ENCODE measurements around the gene BTRC. TPM values are rescaled to one million over a fixed set of nuclear protein-coding genes. Genes with fewer than 3 reads are reported as not detected.
A peak's percentile ranks its signal among the peaks of the same experiment; 100 is the strongest.
"Not testable (repeated sequence)": the region's sequence is repeated elsewhere in the genome, so short reads cannot be mapped to it uniquely, and the experiment has no call there.

Gene BTRC
- total RNA-seq, 4 donors from 2014 or later: 8.0 to 15.1 (median 10.4) TPM

DNA sequence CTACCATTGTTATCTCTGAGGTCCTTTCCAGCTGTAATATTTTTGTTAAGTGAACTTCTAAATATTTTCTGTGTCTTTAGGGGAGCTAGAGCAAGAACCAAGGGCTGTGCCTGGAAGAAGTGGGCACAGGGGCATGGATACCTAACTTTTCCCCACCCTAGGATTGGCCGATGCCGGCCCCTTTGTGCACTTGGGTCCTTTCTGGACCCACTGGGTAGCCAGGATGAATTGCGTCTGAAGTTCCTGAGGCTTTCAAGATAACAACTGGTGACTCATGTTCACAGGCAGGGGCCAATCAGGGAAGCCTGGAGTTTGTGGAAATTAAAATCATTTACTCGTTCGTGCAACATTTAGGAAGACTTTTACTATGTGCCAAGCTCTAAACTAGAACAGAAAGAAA is 234.9 kb downstream of the BTRC start:
- no peak for TF ChIP-seq CTCF (IDR thresholded peaks at IDR 0.05)
- no peak for TF ChIP-seq POLR2A (IDR thresholded peaks at IDR 0.05)
- no peaks in the 10 kb centered on the region for H3K9me3 ChIP-seq
- intact Hi-C loops (cut with DNase I): no loop called here
- H3K27ac ChIP-seq: no peak overlapping the region
- 60 to 68% methylated on average over 5 of the region's 5 CpGs for WGBS, 2 donors
- H3K4me1 ChIP-seq: peaks cover 15 to 28% (median 17%) of the 10 kb centered on the region in 3 donors
- H3K36me3 ChIP-seq: peaks cover 0 to 21% (median 0%) of the 10 kb centered on the region in 3 donors
- peak overlapping the region; percentile 77 to 98 (median 94) for H3K4me3 ChIP-seq
- no peaks in the 10 kb centered on the region for H3K27me3 ChIP-seq
- DNase-seq: no peak

- H3K9me3 ChIP-seq; H3K4me1 ChIP-seq; H3K27me3 ChIP-seq; DNase-seq; H3K27ac ChIP-seq; intact Hi-C loops (cut with DNase I); H3K4me3 ChIP-seq; H3K36me3 ChIP-seq: not testable (repeated sequence)
- 63 to 70% methylated on average over 2 of the region's 2 CpGs for WGBS, 2 donors
Measured at GRCh38 chr10:101593331-101593730, 239.4 kb downstream of the BTRC start.

- H3K4me3 ChIP-seq: no peak overlapping the region
- DNase-seq: no peak
- WGBS, 2 donors: 85 to 90% methylated on average over 12 to 13 of the region's 13 CpGs
Measured at GRCh38 chr10:101595591-101596433, 241.8 kb downstream of the BTRC start.

GRCh38 chr10:101597091-101597900 is 243.3 kb downstream of the BTRC start:
- Histone ChIP-seq H3K4me3 (no peak overlapping the region), H3K9me3 (no peaks in the 10 kb centered on the region), H3K36me3 (peaks cover 0 to 14% (median 0%) of the 10 kb centered on the region in 3 donors), H3K27ac (no peak overlapping the region), H3K4me1 (no peaks in the 10 kb centered on the region), H3K27me3 (no peaks in the 10 kb centered on the region)
- WGBS, 2 donors: 74 to 75% methylated on average over 12 to 14 of the region's 14 CpGs
- no peak for TF ChIP-seq POLR2A (IDR thresholded peaks at IDR 0.05)
- no peak for TF ChIP-seq CTCF (IDR thresholded peaks at IDR 0.05)
- DNase-seq: no peak
- intact Hi-C loops (cut with DNase I): no loop called here

More at GRCh38 chr10:101595591-101596433, 241.8 kb downstream of the BTRC start:
- TF ChIP-seq POLR2A (IDR thresholded peaks at IDR 0.05): no peak
- no peak for TF ChIP-seq CTCF (IDR thresholded peaks at IDR 0.05)
- Histone ChIP-seq H3K27ac (no peak overlapping the region), H3K36me3 (peaks cover 0 to 9% (median 0%) of the 10 kb centered on the region in 3 donors), H3K4me1 (no peaks in the 10 kb centered on the region), H3K9me3 (no peaks in the 10 kb centered on the region), H3K27me3 (no peaks in the 10 kb centered on the region)
- intact Hi-C loops (cut with DNase I): no loop called here

GRCh38 chr10:101601541-101601940 is 247.6 kb downstream of the BTRC start:
- WGBS, 2 donors: 71 to 88% methylated on average over 1 of the region's 1 CpG
- H3K36me3 ChIP-seq: peaks cover 0 to 39% (median 5%) of the 10 kb centered on the region in 3 donors
- no peak for DNase-seq
- intact Hi-C loops (cut with DNase I): loop anchor here (5.0 kb wide), 1 partner anchor 176 kb away; the partner anchor contains the start of gene FGF8
- TF ChIP-seq POLR2A (IDR thresholded peaks at IDR 0.05): no peak
- no peaks in the 10 kb centered on the region for H3K9me3 ChIP-seq
- no peak overlapping the region for H3K4me3 ChIP-seq
- H3K4me1 ChIP-seq: no peaks in the 10 kb centered on the region
- H3K27me3 ChIP-seq: no peaks in the 10 kb centered on the region
- H3K27ac ChIP-seq: no peak overlapping the region
